SH-SY5Y (cell line): ENCODE results near the gene BIRC7.

Experiments
- GATA2 ChIP-seq: IDR thresholded peaks from 2 replicates; pipeline ENCODE4 v1.6.1; 2011; ENCODE audit warnings: mild to moderate bottlenecking, low read depth, low read length
- GATA3 ChIP-seq: IDR thresholded peaks from 2 replicates; pipeline ENCODE4 v1.6.1; 2011; ENCODE audit warnings: low read depth, mild to moderate bottlenecking, low read length, moderate library complexity

GRCh38 chr20:63205896-63206295, 29.8 kb upstream of the BIRC7 start:
- TF ChIP-seq GATA2 (no peak), GATA3 (no peak)
